Mesothelial cell of epicardium (in vitro differentiated cells): ENCODE results near the gene CSNK1G2. TPM values are rescaled to one million over a fixed set of nuclear protein-coding genes. Genes with fewer than 3 reads are reported as not detected.

Experiments
- DNase-seq, 2 experiments: peaks; one replicate each; pipeline ENCODE4 v3.0.0; 2021; ENCODE audit warnings: low spot score in 2 of 2; ENCODE audit not compliant: unreplicated experiment in 2 of 2
- H3K27ac Mint-ChIP-seq: 2 replicates; pipeline ENCODE4 v1.8.0; 2021; ENCODE audit warnings: mixed read lengths
- H3K27me3 Mint-ChIP-seq: 2 replicates; pipeline ENCODE4 v1.8.0; 2021; ENCODE audit warnings: low read depth, mixed read lengths
- H3K36me3 Mint-ChIP-seq: 2 replicates; pipeline ENCODE4 v1.8.0; 2021; ENCODE audit warnings: mixed read lengths
- H3K4me1 Mint-ChIP-seq: 2 replicates; pipeline ENCODE4 v1.8.0; 2021; ENCODE audit warnings: mixed read lengths
- H3K4me3 Mint-ChIP-seq: 2 replicates; pipeline ENCODE4 v1.8.0; 2021; ENCODE audit warnings: mild to moderate bottlenecking, moderate library complexity, mixed read lengths
- H3K9me3 Mint-ChIP-seq: 2 replicates; pipeline ENCODE4 v1.8.0; 2021; ENCODE audit warnings: mixed read lengths
- CTCF ChIP-seq: fragments of 200-600 bp; sonication (generic); IDR thresholded peaks from one replicate; pipeline ENCODE4 v1.5.0; 2021; ENCODE audit warnings: antibody characterized with exemption; ENCODE audit not compliant: unreplicated experiment
- total RNA-seq: library from RNA; stranded (reverse); gene quantifications from 3 replicates; pipeline ENCODE4 v1.2.1, GENCODE V29; 2021

The CSNK1G2 gene
- total RNA-seq, 1 donor from 2014 or later, result 79.1 TPM

GRCh38 chr19:2011169-2011568 is 70.2 kb downstream of the CSNK1G2 start:
- no peak for TF ChIP-seq CTCF
- H3K9me3 Mint-ChIP-seq, result no peaks in the 10 kb centered on the region
- peaks cover 29% of the 10 kb centered on the region for H3K36me3 Mint-ChIP-seq
- no peak for DNase-seq
- H3K4me3 Mint-ChIP-seq, result no peak overlapping the region
- peak overlapping the region; percentile 25 for H3K27ac Mint-ChIP-seq
- peaks cover 5% of the 10 kb centered on the region for H3K4me1 Mint-ChIP-seq
- H3K27me3 Mint-ChIP-seq, result no peaks in the 10 kb centered on the region

GRCh38 chr19:2012941-2013682 is 72.1 kb downstream of the CSNK1G2 start:
- peaks cover 5% of the 10 kb centered on the region for H3K4me1 Mint-ChIP-seq
- H3K36me3 Mint-ChIP-seq, result peaks cover 24% of the 10 kb centered on the region
- H3K27ac Mint-ChIP-seq, result peak overlapping the region; percentile 34
- H3K9me3 Mint-ChIP-seq, result no peaks in the 10 kb centered on the region
- TF ChIP-seq CTCF, result no peak
- no peaks in the 10 kb centered on the region for H3K27me3 Mint-ChIP-seq
- peak overlapping the region; percentile 46 for H3K4me3 Mint-ChIP-seq
- DNase-seq, result no peak

GRCh38 chr19:2013683-2013961 is 72.7 kb downstream of the CSNK1G2 start:
- peak overlapping the region; percentile 46 for H3K4me3 Mint-ChIP-seq
- H3K27me3 Mint-ChIP-seq, result no peaks in the 10 kb centered on the region
- H3K27ac Mint-ChIP-seq, result no peak overlapping the region
- peaks cover 5% of the 10 kb centered on the region for H3K4me1 Mint-ChIP-seq
- no peak for DNase-seq
- no peak for TF ChIP-seq CTCF
- H3K9me3 Mint-ChIP-seq, result no peaks in the 10 kb centered on the region
- peaks cover 24% of the 10 kb centered on the region for H3K36me3 Mint-ChIP-seq

- no peak overlapping the region for H3K27ac Mint-ChIP-seq
- peaks cover 5% of the 10 kb centered on the region for H3K4me1 Mint-ChIP-seq
- H3K36me3 Mint-ChIP-seq, result peaks cover 23% of the 10 kb centered on the region
- H3K9me3 Mint-ChIP-seq, result no peaks in the 10 kb centered on the region
- DNase-seq, result no peak
- H3K27me3 Mint-ChIP-seq, result no peaks in the 10 kb centered on the region
- no peak for TF ChIP-seq CTCF
- H3K4me3 Mint-ChIP-seq, result peak overlapping the region; percentile 65
Measured at GRCh38 chr19:2014131-2014571, 73.2 kb downstream of the CSNK1G2 start.

- Mint-ChIP-seq H3K27me3 (no peaks in the 10 kb centered on the region), H3K36me3 (peaks cover 23% of the 10 kb centered on the region), H3K4me3 (peak overlapping the region; percentile 65), H3K27ac (peak overlapping the region; percentile 21), H3K9me3 (no peaks in the 10 kb centered on the region), H3K4me1 (peaks cover 5% of the 10 kb centered on the region)
- peak in 1 of 2 experiments; percentile 50 for DNase-seq
- TF ChIP-seq CTCF, result no peak
Measured at GRCh38 chr19:2014731-2015607, 74.0 kb downstream of the CSNK1G2 start.
